Chondrocyte (in vitro differentiated cells): ENCODE data around the gene NKD2. TPM values are rescaled to one million over a fixed set of nuclear protein-coding genes. Genes with fewer than 3 reads are reported as not detected.
"Not testable (repeated sequence)": the region's sequence is repeated elsewhere in the genome, so short reads cannot be mapped to it uniquely, and the experiment has no call there.

Source experiments
- DNase-seq: peaks from one replicate; pipeline ENCODE4 v3.0.0; 2021; ENCODE audit warnings: mixed read lengths, low spot score
- H3K27ac Mint-ChIP-seq: one replicate; pipeline ENCODE4 v1.8.0; 2021; ENCODE audit warnings: mild to moderate bottlenecking, moderate library complexity, mixed read lengths; ENCODE audit not compliant: unreplicated experiment
- H3K27me3 Mint-ChIP-seq: 2 replicates; pipeline ENCODE4 v1.8.0; 2021; ENCODE audit warnings: low read depth, mixed read lengths
- H3K36me3 Mint-ChIP-seq: 2 replicates; pipeline ENCODE4 v1.8.0; 2021; ENCODE audit warnings: low read depth, mixed read lengths
- H3K4me1 Mint-ChIP-seq: 2 replicates; pipeline ENCODE4 v1.8.0; 2021; ENCODE audit warnings: low read depth, mild to moderate bottlenecking, mixed read lengths
- H3K4me3 Mint-ChIP-seq: one replicate; pipeline ENCODE4 v1.8.0; 2021; ENCODE audit warnings: mild to moderate bottlenecking, moderate library complexity, mixed read lengths; ENCODE audit not compliant: unreplicated experiment
- H3K9me3 Mint-ChIP-seq: 2 replicates; pipeline ENCODE4 v1.8.0; 2021; ENCODE audit warnings: low read depth, mixed read lengths
- CTCF ChIP-seq: fragments of 200-600 bp; sonication (generic); IDR thresholded peaks from 2 replicates; pipeline ENCODE4 v1.5.0; 2021; ENCODE audit warnings: antibody characterized with exemption, mild to moderate bottlenecking, moderate library complexity
- total RNA-seq: library from RNA; stranded (reverse); gene quantifications from 3 replicates; pipeline ENCODE4 v1.2.1, GENCODE V29; 2021

Gene NKD2
- total RNA-seq, 1 donor from 2014 or later: not detected

GRCh38 chr5:1081519-1081918, 72.9 kb downstream of the NKD2 start:
- Mint-ChIP-seq H3K27ac (no peak overlapping the region), H3K4me1 (no peaks in the 10 kb centered on the region), H3K36me3 (peaks cover 4% of the 10 kb centered on the region), H3K9me3 (no peaks in the 10 kb centered on the region), H3K27me3 (peaks cover 7% of the 10 kb centered on the region), H3K4me3 (no peak overlapping the region)
- no peak for DNase-seq
- TF ChIP-seq CTCF: no peak

- H3K9me3 Mint-ChIP-seq, H3K27me3 Mint-ChIP-seq, H3K4me1 Mint-ChIP-seq, H3K4me3 Mint-ChIP-seq, DNase-seq, H3K27ac Mint-ChIP-seq, H3K36me3 Mint-ChIP-seq: not testable (repeated sequence)
Observed at GRCh38 chr5:1083026-1083425, 74.4 kb downstream of the NKD2 start.

- no peak for DNase-seq
- H3K27me3 Mint-ChIP-seq: peaks cover 7% of the 10 kb centered on the region
- no peak for TF ChIP-seq CTCF
- H3K4me1 Mint-ChIP-seq: no peaks in the 10 kb centered on the region
- peaks cover 4% of the 10 kb centered on the region for H3K36me3 Mint-ChIP-seq
- no peak overlapping the region for H3K4me3 Mint-ChIP-seq
- H3K27ac Mint-ChIP-seq: no peak overlapping the region
- H3K9me3 Mint-ChIP-seq: no peaks in the 10 kb centered on the region
Observed at GRCh38 chr5:1083823-1084605, 75.4 kb downstream of the NKD2 start.

- Mint-ChIP-seq H3K4me1 (no peaks in the 10 kb centered on the region), H3K27ac (no peak overlapping the region), H3K4me3 (no peak overlapping the region), H3K9me3 (no peaks in the 10 kb centered on the region), H3K36me3 (peaks cover 4% of the 10 kb centered on the region), H3K27me3 (peaks cover 7% of the 10 kb centered on the region)
- no peak for DNase-seq
- no peak for TF ChIP-seq CTCF
Observed at GRCh38 chr5:1085391-1085790, 76.8 kb downstream of the NKD2 start.

GRCh38 chr5:1086137-1086536, 77.5 kb downstream of the NKD2 start:
- Mint-ChIP-seq H3K27ac (no peak overlapping the region), H3K4me3 (no peak overlapping the region), H3K9me3 (no peaks in the 10 kb centered on the region), H3K27me3 (peaks cover 3% of the 10 kb centered on the region), H3K36me3 (peaks cover 2% of the 10 kb centered on the region), H3K4me1 (no peaks in the 10 kb centered on the region)
- DNase-seq: no peak
- TF ChIP-seq CTCF: no peak

- Mint-ChIP-seq H3K27me3 (no peaks in the 10 kb centered on the region), H3K9me3 (no peaks in the 10 kb centered on the region), H3K4me3 (no peak overlapping the region), H3K27ac (no peak overlapping the region), H3K36me3 (no peaks in the 10 kb centered on the region), H3K4me1 (no peaks in the 10 kb centered on the region)
- no peak for TF ChIP-seq CTCF
- DNase-seq: no peak
Observed at GRCh38 chr5:1086871-1087270, 78.3 kb downstream of the NKD2 start.
